Calu3 (cell line): ENCODE measurements around the gene NSMCE4A. TPM values are rescaled to one million over a fixed set of nuclear protein-coding genes. Genes with fewer than 3 reads are reported as not detected.

ENCODE experiments used
- BruUV-seq: library from RNA; stranded (reverse); fragments of 400-500 nt; replicated peaks from 2 replicates; lab custom pipeline; 2021; lab: Mats Ljungman, UMichigan
- CTCF ChIA-PET: fragments of 300-600 bp; sonication (Branson Sonifier 250); formaldehyde crosslinking; loops from one replicate; lab custom pipeline; 2022; ENCODE audit warnings: antibody characterized with exemption; lab: Charles Lee
- DNase-seq: peaks from one replicate; pipeline ENCODE4 v3.0.0; 2022
- H3K27ac Mint-ChIP-seq: one replicate; pipeline ENCODE4 v1.8.0; 2022; ENCODE audit warnings: mixed read lengths; ENCODE audit not compliant: unreplicated experiment
- H3K27me3 Mint-ChIP-seq: one replicate; pipeline ENCODE4 v1.8.0; 2022; ENCODE audit warnings: mixed read lengths; ENCODE audit not compliant: unreplicated experiment
- H3K36me3 Mint-ChIP-seq: one replicate; pipeline ENCODE4 v1.8.0; 2022; ENCODE audit warnings: mild to moderate bottlenecking, moderate library complexity, mixed read lengths; ENCODE audit not compliant: insufficient read depth, unreplicated experiment
- H3K4me1 Mint-ChIP-seq: one replicate; pipeline ENCODE4 v1.8.0; 2022; ENCODE audit warnings: mild to moderate bottlenecking, low read depth, mixed read lengths; ENCODE audit not compliant: unreplicated experiment
- H3K4me3 Mint-ChIP-seq: one replicate; pipeline ENCODE4 v1.8.0; 2022; ENCODE audit warnings: mild to moderate bottlenecking, low read depth, moderate library complexity, mixed read lengths; ENCODE audit not compliant: unreplicated experiment
- H3K9me3 Mint-ChIP-seq: one replicate; pipeline ENCODE4 v1.8.0; 2022; ENCODE audit warnings: low read depth, mixed read lengths; ENCODE audit not compliant: unreplicated experiment
- intact Hi-C: fragments of 100-400 bp; cut with micrococcal nuclease; formaldehyde crosslinking; loops from one replicate; pipeline ENCODE4 v1.10.0; 2022; ENCODE audit not compliant: unreplicated experiment
- total RNA-seq: library from RNA; stranded (reverse); gene quantifications from 2 replicates; pipeline ENCODE4 v1.2.3, GENCODE V29; 2022
- TF ChIP-seq, protein P1 (sequence below): fragments of 200-600 bp; IDR thresholded peaks from one replicate; pipeline ENCODE4 v1.8.0; 2022; ENCODE audit warnings: antibody characterized with exemption; ENCODE audit not compliant: unreplicated experiment

NSMCE4A gene
- total RNA-seq, 1 experiment from 2014 or later, result 28.8 TPM

DNA sequence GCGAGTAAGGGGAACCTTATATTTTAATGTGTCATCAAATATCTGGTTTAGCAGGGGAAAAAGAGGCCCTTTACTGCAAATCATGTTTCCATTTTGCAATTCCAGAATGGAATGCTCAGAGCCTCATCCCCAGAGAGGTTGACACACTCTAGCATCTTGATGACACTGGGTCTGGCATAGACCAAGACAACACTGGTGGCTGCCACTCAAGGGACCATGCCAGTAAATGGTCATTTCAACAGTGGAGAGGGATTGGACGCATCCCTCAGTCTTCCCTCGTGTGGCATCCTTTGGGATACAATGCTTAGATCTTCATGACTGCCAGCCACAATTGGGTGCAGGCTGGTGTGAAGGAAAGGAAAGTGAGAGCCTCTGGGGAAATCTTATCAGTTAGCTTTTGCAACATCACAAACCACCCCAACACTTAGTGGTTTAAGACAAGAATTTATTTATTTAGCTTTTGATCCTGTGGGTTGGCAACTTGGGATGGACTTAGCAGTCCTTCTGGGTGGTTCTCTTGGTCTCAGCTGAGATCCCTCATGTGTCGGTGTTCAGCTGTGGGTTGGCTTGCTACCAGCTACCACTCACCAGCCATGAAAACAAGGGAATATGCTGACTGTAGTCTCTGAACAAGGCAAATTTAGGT lies 35.5 kb upstream of the NSMCE4A start:
- TF ChIP-seq, protein P1, sequence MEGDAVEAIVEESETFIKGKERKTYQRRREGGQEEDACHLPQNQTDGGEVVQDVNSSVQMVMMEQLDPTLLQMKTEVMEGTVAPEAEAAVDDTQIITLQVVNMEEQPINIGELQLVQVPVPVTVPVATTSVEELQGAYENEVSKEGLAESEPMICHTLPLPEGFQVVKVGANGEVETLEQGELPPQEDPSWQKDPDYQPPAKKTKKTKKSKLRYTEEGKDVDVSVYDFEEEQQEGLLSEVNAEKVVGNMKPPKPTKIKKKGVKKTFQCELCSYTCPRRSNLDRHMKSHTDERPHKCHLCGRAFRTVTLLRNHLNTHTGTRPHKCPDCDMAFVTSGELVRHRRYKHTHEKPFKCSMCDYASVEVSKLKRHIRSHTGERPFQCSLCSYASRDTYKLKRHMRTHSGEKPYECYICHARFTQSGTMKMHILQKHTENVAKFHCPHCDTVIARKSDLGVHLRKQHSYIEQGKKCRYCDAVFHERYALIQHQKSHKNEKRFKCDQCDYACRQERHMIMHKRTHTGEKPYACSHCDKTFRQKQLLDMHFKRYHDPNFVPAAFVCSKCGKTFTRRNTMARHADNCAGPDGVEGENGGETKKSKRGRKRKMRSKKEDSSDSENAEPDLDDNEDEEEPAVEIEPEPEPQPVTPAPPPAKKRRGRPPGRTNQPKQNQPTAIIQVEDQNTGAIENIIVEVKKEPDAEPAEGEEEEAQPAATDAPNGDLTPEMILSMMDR, result no peak
- intact Hi-C loops, result no loop called here
- no peaks in the 10 kb centered on the region for H3K36me3 Mint-ChIP-seq
- no peak overlapping the region for H3K4me3 Mint-ChIP-seq
- CTCF ChIA-PET, result no interaction called here
- H3K27ac Mint-ChIP-seq, result no peak overlapping the region
- no peaks in the 10 kb centered on the region for H3K9me3 Mint-ChIP-seq
- no peaks in the 10 kb centered on the region for H3K27me3 Mint-ChIP-seq
- no TSS peak for BruUV-seq
- no peaks in the 10 kb centered on the region for H3K4me1 Mint-ChIP-seq
- no peak for DNase-seq

DNA sequence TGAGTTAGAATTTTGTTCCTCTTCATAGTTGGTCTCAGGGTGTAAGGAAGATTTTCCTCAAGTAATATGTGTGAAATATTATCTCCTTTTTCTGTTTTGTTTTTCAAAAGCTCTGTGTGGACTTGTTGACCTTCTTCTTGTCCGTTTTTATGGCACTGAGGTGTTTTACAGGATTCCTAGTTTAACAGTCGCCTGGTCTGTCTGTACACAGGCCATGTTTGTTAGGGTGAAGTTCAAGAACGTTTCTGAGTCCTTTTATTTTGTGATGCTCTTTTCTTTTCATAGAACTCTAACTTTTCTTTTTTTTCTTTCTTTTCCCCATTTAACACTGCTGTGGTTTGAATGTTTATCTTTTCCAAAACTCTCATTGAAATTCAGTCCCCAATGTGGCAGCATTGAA lies 32.4 kb upstream of the NSMCE4A start:
- no peak for DNase-seq
- BruUV-seq, result no TSS peak
- no peaks in the 10 kb centered on the region for H3K27me3 Mint-ChIP-seq
- CTCF ChIA-PET, result no interaction called here
- TF ChIP-seq, protein P1, result no peak
- peaks cover 3% of the 10 kb centered on the region for H3K9me3 Mint-ChIP-seq
- H3K36me3 Mint-ChIP-seq, result no peaks in the 10 kb centered on the region
- intact Hi-C loops, result no loop called here
- H3K4me1 Mint-ChIP-seq, result no peaks in the 10 kb centered on the region
- H3K27ac Mint-ChIP-seq, result no peak overlapping the region
- H3K4me3 Mint-ChIP-seq, result no peak overlapping the region

DNA sequence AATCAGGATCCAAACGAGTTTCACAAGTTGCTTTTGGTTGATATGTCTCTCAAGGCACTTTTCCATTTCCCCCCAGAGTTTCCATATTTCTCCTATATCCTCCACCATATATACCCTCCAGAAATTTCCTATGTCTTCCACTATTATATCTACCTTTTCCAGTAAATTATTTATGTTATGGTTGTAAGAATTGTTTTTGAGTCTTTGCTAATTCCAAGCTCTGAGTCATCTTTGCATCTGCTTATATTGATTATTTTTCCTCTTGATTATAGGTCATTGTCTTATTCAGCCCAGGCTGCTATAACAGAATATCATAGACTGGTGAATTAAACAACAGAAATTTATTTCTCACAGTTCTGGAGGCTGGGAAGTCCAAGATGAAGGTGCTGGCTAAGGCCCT lies 26.7 kb upstream of the NSMCE4A start:
- no peak for DNase-seq
- Mint-ChIP-seq H3K4me3 (no peak overlapping the region), H3K36me3 (no peaks in the 10 kb centered on the region), H3K9me3 (peaks cover 7% of the 10 kb centered on the region), H3K4me1 (no peaks in the 10 kb centered on the region), H3K27ac (no peak overlapping the region), H3K27me3 (no peaks in the 10 kb centered on the region)
- intact Hi-C loops, result no loop called here
- BruUV-seq, result no TSS peak
- CTCF ChIA-PET, result no interaction called here
- TF ChIP-seq, protein P1, result no peak

DNA sequence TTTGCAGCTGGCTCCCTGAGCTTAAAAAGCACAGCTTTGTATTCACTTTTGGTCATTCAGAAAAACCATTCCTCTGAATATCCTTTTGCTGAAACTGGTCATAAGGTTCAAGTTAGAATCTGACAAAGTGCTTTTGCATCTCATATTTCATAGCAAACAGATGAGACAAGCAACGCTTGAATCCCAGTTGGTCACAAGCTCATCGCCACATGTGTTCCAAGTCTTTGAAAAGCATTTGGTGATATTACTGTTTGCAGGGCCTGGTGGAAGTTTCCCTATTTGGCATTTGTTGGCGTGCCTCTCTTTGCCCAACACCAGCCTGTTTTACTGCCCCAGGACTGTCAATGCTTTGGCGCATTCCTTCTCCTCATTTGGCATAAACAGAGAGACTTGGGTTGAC lies 24.3 kb upstream of the NSMCE4A start:
- Mint-ChIP-seq H3K4me1 (peaks cover 11% of the 10 kb centered on the region), H3K36me3 (no peaks in the 10 kb centered on the region), H3K27ac (no peak overlapping the region), H3K27me3 (no peaks in the 10 kb centered on the region), H3K4me3 (no peak overlapping the region), H3K9me3 (peaks cover 7% of the 10 kb centered on the region)
- TF ChIP-seq, protein P1, result no peak
- BruUV-seq, result no TSS peak
- intact Hi-C loops, result no loop called here
- CTCF ChIA-PET, result interaction anchor here (0.6 kb wide), 1 partner anchor 9 kb away, joined by 3 read pairs; no protein-coding TSS in a partner anchor
- no peak for DNase-seq
